Measurements from ENCODE around the gene P2RY6. TPM values are rescaled to one million over a fixed set of nuclear protein-coding genes. Genes with fewer than 3 reads are reported as not detected.
"Not testable (repeated sequence)": the region's sequence is repeated elsewhere in the genome, so short reads cannot be mapped to it uniquely, and the experiment has no call there.

The P2RY6 gene
- total RNA-seq, 1 donor from 2014 or later: 0.74 TPM

GRCh38 chr11:73229896-73230875 is 42.0 kb upstream of the P2RY6 start:
- Mint-ChIP-seq H3K4me3 (ENCODE audit: unreplicated experiment) (peak overlapping the region; percentile 8), H3K27ac (ENCODE audit: unreplicated experiment) (peak overlapping the region; percentile 42), H3K4me1 (ENCODE audit: unreplicated experiment) (peaks cover 10% of the 10 kb centered on the region), H3K9me3 (ENCODE audit: unreplicated experiment) (no peaks in the 10 kb centered on the region), H3K36me3 (ENCODE audit: low read depth, unreplicated experiment) (no peaks in the 10 kb centered on the region), H3K27me3 (ENCODE audit: unreplicated experiment) (peaks cover 6% of the 10 kb centered on the region)
- TF ChIP-seq CTCF (IDR thresholded peaks at IDR 0.05; ENCODE audit: unreplicated experiment): no peak
- DNase-seq (ENCODE audit: low spot score): no peak

DNA sequence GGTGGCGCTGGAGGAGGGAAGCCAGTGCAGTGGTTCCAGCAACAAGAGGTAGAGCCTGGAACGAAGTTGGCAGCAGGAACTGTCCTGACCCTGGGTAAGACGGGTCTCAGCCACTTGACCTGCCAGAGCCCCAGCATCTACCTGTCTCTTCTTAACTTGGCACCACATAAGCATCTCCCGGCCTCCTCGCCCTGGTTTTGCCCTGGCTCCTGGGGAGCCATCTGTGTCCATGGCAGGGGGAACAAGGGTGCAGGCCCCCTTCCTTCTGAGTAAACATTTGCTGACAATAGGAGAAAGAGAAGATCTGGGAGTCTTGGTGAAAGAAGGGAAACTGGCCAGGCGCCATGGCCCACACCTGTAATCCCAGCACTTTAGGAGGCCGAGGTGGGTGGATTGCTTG is 41.2 kb upstream of the P2RY6 start:
- Mint-ChIP-seq H3K9me3 (ENCODE audit: unreplicated experiment) (no peaks in the 10 kb centered on the region), H3K4me1 (ENCODE audit: unreplicated experiment) (peaks cover 10% of the 10 kb centered on the region), H3K27ac (ENCODE audit: unreplicated experiment) (no peak overlapping the region), H3K4me3 (ENCODE audit: unreplicated experiment) (no peak overlapping the region), H3K36me3 (ENCODE audit: low read depth, unreplicated experiment) (no peaks in the 10 kb centered on the region), H3K27me3 (ENCODE audit: unreplicated experiment) (peaks cover 6% of the 10 kb centered on the region)
- TF ChIP-seq CTCF (IDR thresholded peaks at IDR 0.05; ENCODE audit: unreplicated experiment): no peak
- DNase-seq (ENCODE audit: low spot score): no peak

GRCh38 chr11:73232487-73232886 is 39.7 kb upstream of the P2RY6 start:
- not testable (repeated sequence) for DNase-seq (ENCODE audit: low spot score); H3K36me3 Mint-ChIP-seq (ENCODE audit: low read depth, unreplicated experiment); H3K27me3 Mint-ChIP-seq (ENCODE audit: unreplicated experiment); H3K27ac Mint-ChIP-seq (ENCODE audit: unreplicated experiment); H3K4me3 Mint-ChIP-seq (ENCODE audit: unreplicated experiment); H3K9me3 Mint-ChIP-seq (ENCODE audit: unreplicated experiment)
- H3K4me1 Mint-ChIP-seq (ENCODE audit: unreplicated experiment): peaks cover 10% of the 10 kb centered on the region

GRCh38 chr11:73233211-73233610 is 38.9 kb upstream of the P2RY6 start:
- Mint-ChIP-seq H3K4me1 (ENCODE audit: unreplicated experiment) (peaks cover 10% of the 10 kb centered on the region), H3K27me3 (ENCODE audit: unreplicated experiment) (peaks cover 4% of the 10 kb centered on the region), H3K36me3 (ENCODE audit: low read depth, unreplicated experiment) (no peaks in the 10 kb centered on the region), H3K4me3 (ENCODE audit: unreplicated experiment) (no peak overlapping the region), H3K27ac (ENCODE audit: unreplicated experiment) (no peak overlapping the region), H3K9me3 (ENCODE audit: unreplicated experiment) (no peaks in the 10 kb centered on the region)
- no peak for TF ChIP-seq CTCF (IDR thresholded peaks at IDR 0.05; ENCODE audit: unreplicated experiment)
- DNase-seq (ENCODE audit: low spot score): no peak

DNA sequence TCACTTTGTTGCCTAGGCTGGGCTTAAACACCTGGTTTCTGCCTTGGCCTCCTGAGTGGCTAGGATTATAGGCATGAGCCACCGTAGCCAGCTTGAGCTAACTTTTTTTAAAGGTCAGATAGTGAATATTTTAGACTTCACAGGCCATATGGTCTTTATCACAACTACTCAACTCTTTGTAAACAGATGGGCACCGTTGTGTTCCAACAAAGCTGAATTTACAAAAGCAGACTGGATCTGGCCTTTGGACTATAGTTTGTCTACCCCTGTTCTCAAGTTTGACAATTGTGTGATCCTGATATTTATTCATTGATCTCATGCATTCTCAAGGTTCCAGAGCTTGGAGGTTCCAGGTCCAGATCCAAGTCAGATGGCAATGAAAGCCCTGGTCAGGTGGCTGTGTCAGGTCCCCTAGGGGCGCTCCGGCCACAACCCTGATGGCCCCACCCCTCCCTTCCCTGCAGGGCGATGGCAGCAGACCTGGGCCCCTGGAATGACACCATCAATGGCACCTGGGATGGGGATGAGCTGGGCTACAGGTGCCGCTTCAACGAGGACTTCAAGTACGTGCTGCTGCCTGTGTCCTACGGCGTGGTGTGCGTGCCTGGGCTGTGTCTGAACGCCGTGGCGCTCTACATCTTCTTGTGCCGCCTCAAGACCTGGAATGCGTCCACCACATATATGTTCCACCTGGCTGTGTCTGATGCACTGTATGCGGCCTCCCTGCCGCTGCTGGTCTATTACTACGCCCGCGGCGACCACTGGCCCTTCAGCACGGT is 38.3 kb upstream of the P2RY6 start:
- TF ChIP-seq CTCF (IDR thresholded peaks at IDR 0.05; ENCODE audit: unreplicated experiment): no peak
- peaks cover 4% of the 10 kb centered on the region for H3K27me3 Mint-ChIP-seq (ENCODE audit: unreplicated experiment)
- H3K9me3 Mint-ChIP-seq (ENCODE audit: unreplicated experiment): no peaks in the 10 kb centered on the region
- DNase-seq (ENCODE audit: low spot score): no peak
- peaks cover 8% of the 10 kb centered on the region for H3K4me1 Mint-ChIP-seq (ENCODE audit: unreplicated experiment)
- no peaks in the 10 kb centered on the region for H3K36me3 Mint-ChIP-seq (ENCODE audit: low read depth, unreplicated experiment)
- no peak overlapping the region for H3K27ac Mint-ChIP-seq (ENCODE audit: unreplicated experiment)
- H3K4me3 Mint-ChIP-seq (ENCODE audit: unreplicated experiment): no peak overlapping the region
